Panc1 (cell line): Measurements from ENCODE around the gene FXYD3. TPM values are rescaled to one million over a fixed set of nuclear protein-coding genes. Genes with fewer than 3 reads are reported as not detected.
"Not testable (repeated sequence)": the region's sequence is repeated elsewhere in the genome, so short reads cannot be mapped to it uniquely, and the experiment has no call there.

ENCODE experiments used
- ATAC-seq: fragments of 200-7000 bp; cut with Tn5 transposase; 2 replicates; pipeline ENCODE4 v1.9.1; 2020; ENCODE audit warnings: mild to moderate bottlenecking, moderate library complexity
- BruUV-seq: library from RNA; stranded (reverse); fragments of 400-500 nt; replicated peaks from 2 replicates; lab custom pipeline; 2021; lab: Mats Ljungman, UMichigan
- CTCF ChIA-PET: fragments of 300-600 bp; sonication (Branson Sonifier 250); formaldehyde crosslinking; loops from one replicate; lab custom pipeline; 2022; ENCODE audit warnings: antibody characterized with exemption; lab: Charles Lee
- POLR2A ChIA-PET: fragments of 300-600 bp; sonication (Branson Sonifier 250); formaldehyde crosslinking; loops from one replicate; lab custom pipeline; 2022; ENCODE audit warnings: antibody characterized with exemption; lab: Charles Lee
- DNase-seq: peaks from one replicate; pipeline ENCODE4 v3.0.0-alpha.2; 2010; ENCODE audit warnings: low read depth, low spot score
- H3K27ac ChIP-seq: 2 replicates; pipeline ENCODE4 v1.5.1; 2011; ENCODE audit warnings: mild to moderate bottlenecking, low read length, inconsistent platforms
- H3K27me3 ChIP-seq: fragments of 200-500 bp; sonication (Bioruptor generic); 2 replicates; pipeline ENCODE4 v1.6.0; 2014; ENCODE audit warnings: low read length, inconsistent platforms; ENCODE audit not compliant: control insufficient read depth, insufficient read depth
- H3K36me3 ChIP-seq: fragments of 200-500 bp; sonication (Bioruptor generic); 2 replicates; pipeline ENCODE4 v1.5.1; 2014; ENCODE audit warnings: inconsistent platforms, mild to moderate bottlenecking, low read length, moderate library complexity; ENCODE audit not compliant: control insufficient read depth, insufficient read depth
- H3K4me1 ChIP-seq: 2 replicates; pipeline ENCODE4 v1.5.1; 2011; ENCODE audit warnings: inconsistent platforms, mild to moderate bottlenecking, low read length, moderate library complexity; ENCODE audit not compliant: control insufficient read depth, insufficient read depth
- H3K4me3 ChIP-seq, 2 experiments: 2 replicates each; pipeline ENCODE4 v1.5.1; 2011 to 2012; ENCODE audit warnings: low read depth in 2 of 2, low read length in 2 of 2, mild to moderate bottlenecking in 2 of 2, inconsistent platforms in 1 of 2, moderate library complexity in 1 of 2
- H3K9me3 ChIP-seq: fragments of 200-500 bp; sonication (Bioruptor generic); 2 replicates; pipeline ENCODE4 v1.5.1; 2014; ENCODE audit warnings: low read depth, mild to moderate bottlenecking, inconsistent platforms, low read length, moderate library complexity; ENCODE audit not compliant: control insufficient read depth, insufficient read depth
- POLR2AphosphoS5 ChIP-seq: IDR thresholded peaks from 2 replicates; pipeline ENCODE4 v1.6.1; 2012; ENCODE audit warnings: mild to moderate bottlenecking, low read depth, low read length, moderate library complexity
- SIN3A ChIP-seq: IDR thresholded peaks from 2 replicates; pipeline ENCODE4 v1.6.1; 2012; ENCODE audit warnings: low read depth, mild to moderate bottlenecking, low read length, moderate library complexity, borderline replicate concordance; ENCODE audit not compliant: insufficient read depth
- TCF7L2 ChIP-seq: IDR thresholded peaks from 2 replicates; pipeline ENCODE4 v1.6.1; 2011; ENCODE audit warnings: mild to moderate bottlenecking, low read depth, low read length, inconsistent platforms
- in situ Hi-C: cut with HindIII; loops from 2 replicates; pipeline ENCODE4 v1.10.0; 2016; ENCODE audit warnings: low sequenced_read_pairs, low pct_unique_long_range_greater_than_20kb
- intact Hi-C: fragments of 100-400 bp; cut with micrococcal nuclease; formaldehyde crosslinking; loops from one replicate; pipeline ENCODE4 v1.10.0; 2022; ENCODE audit not compliant: unreplicated experiment
- total RNA-seq: library from RNA; stranded (reverse); gene quantifications from one replicate; pipeline ENCODE4 v1.2.1, GENCODE V29; 2021; ENCODE audit not compliant: unreplicated experiment
- TF ChIP-seq, protein P1 (sequence below): fragments of 450-650 bp; IDR thresholded peaks from 2 replicates; pipeline ENCODE4 v1.5.1; 2017; ENCODE audit warnings: mild to moderate bottlenecking
- TF ChIP-seq, protein P2 (sequence below), 2 experiments: IDR thresholded peaks; 2 replicates each; pipeline ENCODE4 v1.6.1; 2011 to 2012; ENCODE audit warnings: low read depth in 2 of 2, control low read depth in 1 of 2, low read length in 1 of 2, mild to moderate bottlenecking in 1 of 2, moderate library complexity in 1 of 2; ENCODE audit not compliant: insufficient read depth in 1 of 2

The FXYD3 gene
- total RNA-seq, 1 experiment from 2014 or later = not detected

DNA sequence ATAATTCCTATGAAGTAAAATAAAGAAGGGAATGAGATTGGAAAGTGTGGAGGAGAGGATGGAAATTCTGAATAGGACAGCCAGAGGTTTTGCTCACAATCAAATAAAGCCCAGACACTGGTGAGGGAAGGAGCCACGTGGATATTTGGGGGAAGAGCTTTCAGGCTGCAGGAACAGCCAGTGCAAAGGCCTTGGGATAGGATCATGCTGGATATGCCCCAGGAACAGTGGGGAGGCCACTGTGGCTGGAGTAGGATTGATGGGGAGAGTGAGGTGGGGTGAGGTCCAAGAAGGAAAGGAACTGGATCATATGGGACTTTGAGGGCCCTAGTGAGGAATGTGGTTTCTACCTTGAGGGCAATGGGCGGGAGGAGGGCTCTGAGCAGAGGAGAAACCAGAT is 34.8 kb downstream of the FXYD3 start:
- POLR2A ChIA-PET = no interaction called here
- no peaks in the 10 kb centered on the region for H3K9me3 ChIP-seq
- intact Hi-C loops (no loop called here), in situ Hi-C loops (no loop called here)
- DNase-seq = no peak
- H3K4me3 ChIP-seq = no peak overlapping the region
- no peaks in the 10 kb centered on the region for H3K27me3 ChIP-seq
- peaks cover 3% of the 10 kb centered on the region; the same call in 1 of the 2 replicates for H3K36me3 ChIP-seq
- peaks cover 7% of the 10 kb centered on the region for H3K4me1 ChIP-seq
- no TSS peak for BruUV-seq
- no peak overlapping the region for H3K27ac ChIP-seq
- ATAC-seq = no peak
- CTCF ChIA-PET = no interaction called here
- TF ChIP-seq, protein P1, sequence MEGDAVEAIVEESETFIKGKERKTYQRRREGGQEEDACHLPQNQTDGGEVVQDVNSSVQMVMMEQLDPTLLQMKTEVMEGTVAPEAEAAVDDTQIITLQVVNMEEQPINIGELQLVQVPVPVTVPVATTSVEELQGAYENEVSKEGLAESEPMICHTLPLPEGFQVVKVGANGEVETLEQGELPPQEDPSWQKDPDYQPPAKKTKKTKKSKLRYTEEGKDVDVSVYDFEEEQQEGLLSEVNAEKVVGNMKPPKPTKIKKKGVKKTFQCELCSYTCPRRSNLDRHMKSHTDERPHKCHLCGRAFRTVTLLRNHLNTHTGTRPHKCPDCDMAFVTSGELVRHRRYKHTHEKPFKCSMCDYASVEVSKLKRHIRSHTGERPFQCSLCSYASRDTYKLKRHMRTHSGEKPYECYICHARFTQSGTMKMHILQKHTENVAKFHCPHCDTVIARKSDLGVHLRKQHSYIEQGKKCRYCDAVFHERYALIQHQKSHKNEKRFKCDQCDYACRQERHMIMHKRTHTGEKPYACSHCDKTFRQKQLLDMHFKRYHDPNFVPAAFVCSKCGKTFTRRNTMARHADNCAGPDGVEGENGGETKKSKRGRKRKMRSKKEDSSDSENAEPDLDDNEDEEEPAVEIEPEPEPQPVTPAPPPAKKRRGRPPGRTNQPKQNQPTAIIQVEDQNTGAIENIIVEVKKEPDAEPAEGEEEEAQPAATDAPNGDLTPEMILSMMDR = no peak
- TF ChIP-seq, protein P2, sequence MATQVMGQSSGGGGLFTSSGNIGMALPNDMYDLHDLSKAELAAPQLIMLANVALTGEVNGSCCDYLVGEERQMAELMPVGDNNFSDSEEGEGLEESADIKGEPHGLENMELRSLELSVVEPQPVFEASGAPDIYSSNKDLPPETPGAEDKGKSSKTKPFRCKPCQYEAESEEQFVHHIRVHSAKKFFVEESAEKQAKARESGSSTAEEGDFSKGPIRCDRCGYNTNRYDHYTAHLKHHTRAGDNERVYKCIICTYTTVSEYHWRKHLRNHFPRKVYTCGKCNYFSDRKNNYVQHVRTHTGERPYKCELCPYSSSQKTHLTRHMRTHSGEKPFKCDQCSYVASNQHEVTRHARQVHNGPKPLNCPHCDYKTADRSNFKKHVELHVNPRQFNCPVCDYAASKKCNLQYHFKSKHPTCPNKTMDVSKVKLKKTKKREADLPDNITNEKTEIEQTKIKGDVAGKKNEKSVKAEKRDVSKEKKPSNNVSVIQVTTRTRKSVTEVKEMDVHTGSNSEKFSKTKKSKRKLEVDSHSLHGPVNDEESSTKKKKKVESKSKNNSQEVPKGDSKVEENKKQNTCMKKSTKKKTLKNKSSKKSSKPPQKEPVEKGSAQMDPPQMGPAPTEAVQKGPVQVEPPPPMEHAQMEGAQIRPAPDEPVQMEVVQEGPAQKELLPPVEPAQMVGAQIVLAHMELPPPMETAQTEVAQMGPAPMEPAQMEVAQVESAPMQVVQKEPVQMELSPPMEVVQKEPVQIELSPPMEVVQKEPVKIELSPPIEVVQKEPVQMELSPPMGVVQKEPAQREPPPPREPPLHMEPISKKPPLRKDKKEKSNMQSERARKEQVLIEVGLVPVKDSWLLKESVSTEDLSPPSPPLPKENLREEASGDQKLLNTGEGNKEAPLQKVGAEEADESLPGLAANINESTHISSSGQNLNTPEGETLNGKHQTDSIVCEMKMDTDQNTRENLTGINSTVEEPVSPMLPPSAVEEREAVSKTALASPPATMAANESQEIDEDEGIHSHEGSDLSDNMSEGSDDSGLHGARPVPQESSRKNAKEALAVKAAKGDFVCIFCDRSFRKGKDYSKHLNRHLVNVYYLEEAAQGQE (IDR thresholded peaks at IDR 0.05; ENCODE audit: insufficient read depth in 1 of 2, low read depth in 2 of 2, low read length in 1 of 2) = no peak
- TF ChIP-seq SIN3A = no peak
- no peak for TF ChIP-seq POLR2AphosphoS5
- TF ChIP-seq TCF7L2 = no peak

DNA sequence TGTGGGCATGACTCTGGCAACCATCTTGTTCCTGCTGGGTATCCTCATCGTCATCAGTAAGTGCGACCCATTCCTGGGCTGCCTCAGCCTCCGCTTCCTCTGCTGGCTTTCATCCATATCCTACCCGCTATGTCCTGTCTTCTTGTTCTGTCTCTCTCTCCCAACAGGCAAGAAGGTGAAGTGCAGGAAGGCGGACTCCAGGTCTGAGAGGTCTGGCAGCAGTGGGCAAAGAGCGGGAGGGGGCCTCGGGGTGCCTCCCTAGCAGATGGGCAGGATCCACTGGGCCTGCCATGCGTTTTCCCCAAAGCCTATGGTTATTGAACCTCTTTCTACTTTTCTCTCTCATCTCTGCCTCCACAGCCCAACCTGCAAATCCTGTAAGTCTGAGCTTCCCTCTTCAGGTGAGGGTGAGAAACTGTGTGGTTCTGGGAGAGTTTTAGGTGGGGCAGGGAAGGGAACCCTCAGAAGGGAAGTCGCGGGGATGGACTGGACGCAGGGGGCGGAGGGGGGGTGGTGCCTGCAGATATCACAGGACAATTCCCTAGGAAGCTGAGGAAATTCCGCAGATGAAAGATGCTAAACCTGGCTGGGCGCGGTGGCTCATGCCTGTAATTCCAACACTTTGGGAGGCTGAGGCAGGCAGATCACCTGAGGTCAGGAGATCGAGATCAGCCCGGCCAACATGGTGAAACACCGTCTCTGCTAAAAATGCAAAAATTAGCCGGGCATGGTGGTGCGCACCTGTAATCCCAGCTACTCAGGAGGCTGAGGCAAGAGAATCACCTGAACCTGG is 35.8 kb downstream of the FXYD3 start:
- TF ChIP-seq, protein P2 (IDR thresholded peaks at IDR 0.05; ENCODE audit: insufficient read depth in 1 of 2, low read depth in 2 of 2, low read length in 1 of 2) = no peak
- no peak for TF ChIP-seq POLR2AphosphoS5
- TF ChIP-seq, protein P1 = no peak
- TF ChIP-seq SIN3A = no peak
- TF ChIP-seq TCF7L2 = no peak
- no TSS peak for BruUV-seq
- ChIA-PET POLR2A (interaction anchor here (0.6 kb wide), 2 partner anchors 10 to 194 kb away, joined by 3 to 8 read pairs; no protein-coding TSS in a partner anchor), CTCF (no interaction called here)
- H3K36me3 ChIP-seq = peaks cover 3% of the 10 kb centered on the region; the same call in 1 of the 2 replicates
- ATAC-seq = no peak
- intact Hi-C loops = no loop called here
- no peak for DNase-seq
- no peak overlapping the region for H3K27ac ChIP-seq
- H3K27me3 ChIP-seq = no peaks in the 10 kb centered on the region
- H3K4me3 ChIP-seq = no peak overlapping the region
- peaks cover 10% of the 10 kb centered on the region for H3K4me1 ChIP-seq
- no peaks in the 10 kb centered on the region for H3K9me3 ChIP-seq
- in situ Hi-C loops = no loop called here

DNA sequence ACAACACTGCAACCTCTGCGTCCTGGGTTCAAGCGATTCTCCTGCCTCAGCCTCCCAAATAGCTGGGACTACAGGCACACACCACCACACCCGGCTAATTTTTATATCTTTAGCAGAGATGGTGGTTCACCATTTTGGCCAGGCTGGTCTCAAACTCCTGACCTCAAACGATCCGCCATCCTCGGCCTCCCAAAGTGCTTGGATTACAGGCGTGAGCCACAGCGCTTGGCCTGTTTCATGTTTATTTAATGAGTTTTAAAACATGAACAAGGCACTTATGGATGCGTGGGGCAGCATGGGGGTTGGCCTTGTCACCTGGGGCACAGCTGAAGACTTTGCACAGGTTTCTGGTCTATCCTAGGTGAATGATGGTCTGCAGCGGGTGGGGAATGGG is 37.5 kb downstream of the FXYD3 start:
- H3K27ac ChIP-seq, BruUV-seq: not testable (repeated sequence)

More for the DNA sequence above, 37.5 kb downstream of the FXYD3 start:
- H3K9me3 ChIP-seq, intact Hi-C loops, H3K36me3 ChIP-seq, ATAC-seq, H3K4me1 ChIP-seq, H3K4me3 ChIP-seq, in situ Hi-C loops, H3K27me3 ChIP-seq, DNase-seq: not testable (repeated sequence)
- ChIA-PET CTCF (interaction anchor here (0.6 to 1.6 kb wide), 3 partner anchors 11 to 358 kb away, joined by 7 to 9 read pairs (median 8); no protein-coding TSS in a partner anchor), POLR2A (interaction anchor here (0.6 kb wide), 1 partner anchor 1661 kb away, joined by 4 read pairs; no protein-coding TSS in a partner anchor)
